Fibroblast of lung (primary cell): ENCODE results near the gene ARMC5.

ENCODE experiments used
- CTCF ChIP-seq, 2 donors: IDR thresholded peaks in 1 of 2; conservative IDR thresholded peaks in 1 of 2; 1 replicate in 1 of 2; 2 replicates in 1 of 2; pipeline ENCODE4 v1.5.1; 2011 to 2012; ENCODE audit warnings: low read length in 2 of 2, control low read depth in 1 of 2, inconsistent platforms in 1 of 2, low read depth in 1 of 2, mild to moderate bottlenecking in 1 of 2
- EZH2 ChIP-seq: IDR thresholded peaks from 2 replicates; pipeline ENCODE4 v1.5.1; 2012; ENCODE audit warnings: low read length, control low read depth, mild to moderate bottlenecking; ENCODE audit errors: missing control alignments

- TF ChIP-seq CTCF (conservative IDR thresholded peaks at IDR 0.05 in 1 of 2, IDR thresholded peaks at IDR 0.05 in 1 of 2; ENCODE audit: low read depth in 1 of 2, low read length in 2 of 2) (no peak), EZH2 (no peak)
Measured at GRCh38 chr16:31413943-31414342, 45.4 kb upstream of the ARMC5 start.
